Vagina (tissue), 2 donors: ENCODE measurements around the gene MPV17L2. TPM values are rescaled to one million over a fixed set of nuclear protein-coding genes. Genes with fewer than 3 reads are reported as not detected.
A peak's percentile ranks its signal among the peaks of the same experiment; 100 is the strongest.

ENCODE experiments used
- DNase-seq, 2 donors: peaks; one replicate each; pipeline ENCODE4 v3.0.0-alpha.2; 2017; ENCODE audit errors: extremely low spot score in 2 of 2
- H3K27ac ChIP-seq: fragments of 200-600 bp; sonication (generic); one replicate; pipeline ENCODE4 v1.5.1; 2019
- H3K27me3 ChIP-seq: fragments of 200-600 bp; sonication (generic); one replicate; pipeline ENCODE4 v1.5.1; 2019
- H3K36me3 ChIP-seq, 2 donors: fragments of 200-600 bp; sonication (generic); one replicate each; pipeline ENCODE4 v1.5.1; 2017 to 2019
- H3K4me1 ChIP-seq: fragments of 200-600 bp; sonication (generic); one replicate; pipeline ENCODE4 v1.5.1; 2019
- H3K4me3 ChIP-seq, 2 donors: fragments of 200-600 bp; sonication (generic); 1 replicate in 1 of 2; 2 replicates in 1 of 2; pipeline ENCODE4 v1.5.1; 2016 to 2019
- H3K9me3 ChIP-seq: fragments of 200-600 bp; sonication (generic); one replicate; pipeline ENCODE4 v1.5.1; 2019
- POLR2A ChIP-seq, 2 donors: fragments of 450-650 bp; IDR thresholded peaks; one replicate each; pipeline ENCODE4 v1.6.1; 2017; ENCODE audit warnings: antibody characterized with exemption in 2 of 2, mild to moderate bottlenecking in 2 of 2, moderate library complexity in 2 of 2
- POLR2AphosphoS5 ChIP-seq, 2 donors: sonication (generic); formaldehyde crosslinking; IDR thresholded peaks; one replicate each; pipeline ENCODE4 v1.9.0; 2017; ENCODE audit warnings: antibody characterized with exemption in 2 of 2, mild to moderate bottlenecking in 2 of 2, low read depth in 1 of 2; ENCODE audit not compliant: insufficient read depth in 1 of 2
- intact Hi-C: fragments of 100-400 bp; cut with DNase I; formaldehyde crosslinking; loops from one replicate; pipeline ENCODE4 v1.15.1; 2023
- total RNA-seq: library from RNA; depleted of rRNA; stranded (reverse); fragments of >200 nt; gene quantifications from one replicate; pipeline ENCODE4 v1.2.3, GENCODE V29; 2016
- TF ChIP-seq, protein P1 (sequence below), 3 experiments: fragments of 450-650 bp in 2 of 3; fragments of 200-600 bp in 1 of 3; sonication (generic) in 1 of 3; IDR thresholded peaks; one replicate each; pipeline ENCODE4 v1.5.1; 2017 to 2019; ENCODE audit warnings: antibody characterized with exemption in 3 of 3, mild to moderate bottlenecking in 2 of 3, moderate library complexity in 2 of 3

The MPV17L2 gene
- total RNA-seq, 1 donor from 2014 or later: 10.3 TPM

DNA sequence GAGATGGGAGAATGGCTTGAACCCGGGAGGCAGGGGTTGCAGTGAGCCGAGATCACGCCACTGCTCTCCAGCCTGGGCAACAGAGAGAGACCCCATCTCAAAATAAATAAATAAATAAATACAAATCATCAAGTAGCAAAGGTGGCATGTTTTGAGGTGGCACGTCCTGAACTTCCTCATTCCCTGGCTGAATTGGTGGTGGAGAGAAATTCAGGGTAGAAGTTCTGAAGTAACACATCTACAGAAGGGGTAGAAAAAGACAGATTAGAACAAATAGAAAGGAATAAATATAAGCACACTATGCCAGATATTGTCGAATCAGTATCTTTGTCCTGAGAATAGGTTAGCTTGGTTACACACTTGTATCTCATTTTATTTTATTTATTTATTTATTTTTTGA, 13.1 kb upstream of the MPV17L2 start:
- Histone ChIP-seq H3K36me3 (no peaks in the 10 kb centered on the region), H3K9me3 (no peaks in the 10 kb centered on the region), H3K4me1 (peaks cover under 1% of the 10 kb centered on the region), H3K27me3 (no peaks in the 10 kb centered on the region), H3K27ac (no peak overlapping the region), H3K4me3 (no peak overlapping the region)
- intact Hi-C loops: no loop called here
- TF ChIP-seq POLR2A (IDR thresholded peaks at IDR 0.05) (no peak), POLR2AphosphoS5 (IDR thresholded peaks at IDR 0.05; ENCODE audit: insufficient read depth in 1 of 2, low read depth in 1 of 2) (no peak)
- TF ChIP-seq, protein P1, sequence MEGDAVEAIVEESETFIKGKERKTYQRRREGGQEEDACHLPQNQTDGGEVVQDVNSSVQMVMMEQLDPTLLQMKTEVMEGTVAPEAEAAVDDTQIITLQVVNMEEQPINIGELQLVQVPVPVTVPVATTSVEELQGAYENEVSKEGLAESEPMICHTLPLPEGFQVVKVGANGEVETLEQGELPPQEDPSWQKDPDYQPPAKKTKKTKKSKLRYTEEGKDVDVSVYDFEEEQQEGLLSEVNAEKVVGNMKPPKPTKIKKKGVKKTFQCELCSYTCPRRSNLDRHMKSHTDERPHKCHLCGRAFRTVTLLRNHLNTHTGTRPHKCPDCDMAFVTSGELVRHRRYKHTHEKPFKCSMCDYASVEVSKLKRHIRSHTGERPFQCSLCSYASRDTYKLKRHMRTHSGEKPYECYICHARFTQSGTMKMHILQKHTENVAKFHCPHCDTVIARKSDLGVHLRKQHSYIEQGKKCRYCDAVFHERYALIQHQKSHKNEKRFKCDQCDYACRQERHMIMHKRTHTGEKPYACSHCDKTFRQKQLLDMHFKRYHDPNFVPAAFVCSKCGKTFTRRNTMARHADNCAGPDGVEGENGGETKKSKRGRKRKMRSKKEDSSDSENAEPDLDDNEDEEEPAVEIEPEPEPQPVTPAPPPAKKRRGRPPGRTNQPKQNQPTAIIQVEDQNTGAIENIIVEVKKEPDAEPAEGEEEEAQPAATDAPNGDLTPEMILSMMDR (IDR thresholded peaks at IDR 0.05): no peak
- no peak for DNase-seq

DNA sequence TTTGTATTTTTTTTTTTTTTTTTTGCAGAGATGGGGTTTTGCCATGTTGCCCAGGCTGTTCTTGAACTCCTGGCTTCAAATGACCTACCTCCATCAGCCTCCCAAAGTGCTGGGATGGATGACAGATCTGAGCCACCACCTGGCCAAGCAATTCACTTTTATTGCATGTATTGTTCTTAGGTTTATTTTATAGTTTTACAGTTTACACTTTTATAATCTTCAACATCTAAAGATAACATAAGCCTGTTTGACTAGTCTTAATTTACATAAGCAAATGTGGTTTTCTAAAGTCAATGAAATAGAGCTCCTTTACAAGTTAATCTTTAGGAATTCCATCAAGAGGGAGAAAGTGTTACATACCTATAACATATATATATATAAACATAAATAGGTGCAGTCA, 9.5 kb upstream of the MPV17L2 start:
- no peak for TF ChIP-seq POLR2AphosphoS5 (IDR thresholded peaks at IDR 0.05; ENCODE audit: insufficient read depth in 1 of 2, low read depth in 1 of 2)
- H3K36me3 ChIP-seq: no peaks in the 10 kb centered on the region
- no peak overlapping the region for H3K27ac ChIP-seq
- no peaks in the 10 kb centered on the region for H3K9me3 ChIP-seq
- no peak for DNase-seq
- no peaks in the 10 kb centered on the region for H3K27me3 ChIP-seq
- H3K4me1 ChIP-seq: no peaks in the 10 kb centered on the region
- intact Hi-C loops: no loop called here
- no peak overlapping the region for H3K4me3 ChIP-seq

DNA sequence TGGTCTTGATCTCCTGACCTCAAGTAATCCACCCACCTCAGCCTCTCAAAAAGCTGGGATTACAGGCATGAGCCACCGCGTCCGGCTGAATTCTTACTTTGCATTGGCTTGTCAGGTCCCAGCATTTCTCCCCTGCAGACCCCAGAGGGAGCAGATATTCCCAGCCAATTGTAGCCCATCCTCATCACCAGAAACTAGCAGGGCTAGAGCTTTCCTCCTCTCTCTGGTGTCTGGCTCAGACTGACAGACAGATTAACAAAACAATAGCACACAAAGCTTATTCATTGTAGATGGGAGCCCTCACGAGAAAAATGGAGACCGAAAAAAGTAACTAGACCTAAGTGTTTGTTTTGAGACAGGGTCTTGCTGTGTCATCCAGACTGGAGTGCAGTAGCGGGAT, 7.5 kb upstream of the MPV17L2 start:
- Histone ChIP-seq H3K4me3 (no peak overlapping the region), H3K4me1 (no peaks in the 10 kb centered on the region), H3K27ac (no peak overlapping the region), H3K9me3 (no peaks in the 10 kb centered on the region), H3K27me3 (no peaks in the 10 kb centered on the region), H3K36me3 (no peaks in the 10 kb centered on the region)
- TF ChIP-seq POLR2A (IDR thresholded peaks at IDR 0.05): no peak
- TF ChIP-seq, protein P1 (IDR thresholded peaks at IDR 0.05): no peak
- TF ChIP-seq POLR2AphosphoS5 (IDR thresholded peaks at IDR 0.05; ENCODE audit: insufficient read depth in 1 of 2, low read depth in 1 of 2): no peak
- DNase-seq: no peak
- intact Hi-C loops: no loop called here

DNA sequence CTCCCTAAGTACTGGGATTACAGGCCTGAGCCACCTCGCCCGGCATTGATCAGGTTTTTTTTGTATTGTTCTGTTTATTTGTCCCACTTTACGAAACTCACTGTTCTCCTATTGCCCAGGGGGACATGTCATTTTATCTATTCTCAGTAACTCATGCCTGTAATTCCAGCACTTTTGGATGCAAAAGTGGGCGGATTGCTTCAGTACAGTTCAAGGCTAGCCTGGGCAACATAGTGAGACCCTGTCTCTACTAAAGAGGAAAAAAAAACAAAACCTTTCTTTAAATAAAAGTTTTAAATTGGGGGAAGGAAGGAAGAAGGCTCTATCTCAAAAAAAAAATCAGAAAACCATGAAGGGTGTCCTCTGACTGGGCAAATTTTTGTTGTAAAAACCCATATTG, 2.7 kb upstream of the MPV17L2 start:
- DNase-seq: no peak
- Histone ChIP-seq H3K36me3 (no peaks in the 10 kb centered on the region), H3K9me3 (no peaks in the 10 kb centered on the region), H3K27ac (no peak overlapping the region), H3K27me3 (no peaks in the 10 kb centered on the region), H3K4me1 (peaks cover 25% of the 10 kb centered on the region), H3K4me3 (no peak overlapping the region)
- TF ChIP-seq POLR2AphosphoS5 (IDR thresholded peaks at IDR 0.05; ENCODE audit: insufficient read depth in 1 of 2, low read depth in 1 of 2): no peak
- TF ChIP-seq, protein P1 (IDR thresholded peaks at IDR 0.05): no peak
- no peak for TF ChIP-seq POLR2A (IDR thresholded peaks at IDR 0.05)
- intact Hi-C loops: no loop called here

DNA sequence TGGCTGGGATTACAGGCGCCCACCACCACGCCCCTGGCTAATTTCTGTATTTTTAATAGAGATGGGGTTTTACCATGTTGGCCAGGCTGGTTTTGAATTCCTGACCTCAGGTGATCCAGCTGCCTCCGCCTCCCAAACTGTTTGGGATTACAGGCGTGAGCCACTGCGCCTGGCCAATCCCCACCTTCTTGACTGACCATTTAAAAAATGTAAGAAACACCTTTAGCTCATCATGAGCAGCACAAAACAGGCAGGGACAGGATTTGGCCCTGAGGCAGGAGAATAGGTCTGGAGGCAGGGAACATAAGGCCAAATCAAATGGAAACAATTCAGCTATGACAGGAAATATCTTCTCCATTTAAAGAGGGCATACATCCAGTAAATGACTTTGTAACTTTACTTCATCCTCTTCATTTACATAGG, 1.4 kb upstream of the MPV17L2 start:
- no peaks in the 10 kb centered on the region for H3K27me3 ChIP-seq
- intact Hi-C loops: no loop called here
- TF ChIP-seq, protein P1 (IDR thresholded peaks at IDR 0.05): peak in 1 of 3 experiments; percentile 31
- TF ChIP-seq POLR2AphosphoS5 (IDR thresholded peaks at IDR 0.05; ENCODE audit: insufficient read depth in 1 of 2, low read depth in 1 of 2): no peak
- H3K9me3 ChIP-seq: no peaks in the 10 kb centered on the region
- H3K27ac ChIP-seq: peak overlapping the region; percentile 98
- peak overlapping the region; percentile 59 to 96 for H3K4me3 ChIP-seq
- DNase-seq: no peak
- peaks cover 0 to 6% of the 10 kb centered on the region in 2 donors for H3K36me3 ChIP-seq
- peaks cover 25% of the 10 kb centered on the region for H3K4me1 ChIP-seq
